Medulla oblongata (tissue), 1 donor: ENCODE measurements around the gene ZNF239.
"Not testable (repeated sequence)": the region's sequence is repeated elsewhere in the genome, so short reads cannot be mapped to it uniquely, and the experiment has no call there.

ENCODE experiments used
- DNase-seq: peaks from one replicate; pipeline ENCODE4 v3.0.0-alpha.2; 2015; ENCODE audit errors: extremely low spot score

The ZNF239 gene

DNA sequence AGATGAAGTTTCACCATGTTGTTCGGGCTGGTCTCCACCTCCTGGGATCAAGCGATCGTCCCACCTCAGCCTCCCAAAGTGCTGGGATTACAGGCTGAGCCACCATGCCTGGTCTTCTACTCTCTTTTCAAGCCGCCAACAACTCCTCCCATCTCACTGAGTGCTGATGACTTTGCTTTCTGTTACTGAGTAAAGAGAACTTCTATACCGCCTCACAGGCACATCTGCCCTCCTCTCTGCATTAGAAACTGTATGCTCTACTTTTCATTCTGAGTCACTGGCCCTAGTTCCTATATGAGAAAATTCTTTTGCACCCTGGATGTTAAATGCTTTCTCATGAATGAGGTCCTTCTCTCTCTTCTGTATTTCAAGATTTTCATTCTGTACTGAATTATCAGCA lies 2.2 kb upstream of the ZNF239 start:
- no peak for DNase-seq

DNA sequence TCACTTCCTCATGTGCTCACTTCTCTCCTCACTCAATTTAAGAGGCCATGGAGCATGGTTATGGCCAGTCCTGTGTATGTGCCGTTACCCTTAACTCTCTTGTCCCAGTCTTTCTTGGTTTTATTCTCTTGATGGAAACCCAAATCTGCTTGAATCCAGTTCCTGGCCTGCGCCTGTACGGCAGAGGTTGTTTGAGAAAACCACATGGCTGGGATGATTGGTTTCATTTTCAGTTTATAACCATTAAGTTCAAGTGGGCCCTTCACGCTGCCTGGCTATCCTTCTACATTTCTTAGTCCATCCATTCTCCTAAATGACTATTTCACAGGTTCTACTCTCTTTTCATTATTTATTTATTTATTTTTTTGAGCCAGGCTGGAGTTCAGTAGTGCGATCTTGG lies 1.6 kb upstream of the ZNF239 start:
- DNase-seq: no peak

DNA sequence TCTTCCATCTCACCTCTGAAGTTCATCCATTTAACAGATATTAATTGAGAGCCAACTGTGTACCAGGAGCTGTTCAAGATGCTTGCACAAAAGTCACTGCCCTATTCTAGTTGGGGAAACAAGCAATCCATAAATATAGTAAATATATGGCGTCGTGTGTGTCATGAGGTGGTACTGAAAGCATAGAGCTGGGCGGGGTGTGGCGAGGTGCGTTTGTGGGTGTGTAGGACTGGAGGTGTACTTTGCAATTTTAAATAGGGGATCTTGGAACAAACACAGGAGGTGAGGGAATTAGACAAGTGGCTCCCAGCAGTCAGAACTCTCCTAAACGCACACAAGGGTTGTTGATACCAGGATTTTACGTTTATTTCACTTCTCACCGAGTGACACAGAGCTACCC lies 490 bp upstream of the ZNF239 start:
- no peak for DNase-seq

DNA sequence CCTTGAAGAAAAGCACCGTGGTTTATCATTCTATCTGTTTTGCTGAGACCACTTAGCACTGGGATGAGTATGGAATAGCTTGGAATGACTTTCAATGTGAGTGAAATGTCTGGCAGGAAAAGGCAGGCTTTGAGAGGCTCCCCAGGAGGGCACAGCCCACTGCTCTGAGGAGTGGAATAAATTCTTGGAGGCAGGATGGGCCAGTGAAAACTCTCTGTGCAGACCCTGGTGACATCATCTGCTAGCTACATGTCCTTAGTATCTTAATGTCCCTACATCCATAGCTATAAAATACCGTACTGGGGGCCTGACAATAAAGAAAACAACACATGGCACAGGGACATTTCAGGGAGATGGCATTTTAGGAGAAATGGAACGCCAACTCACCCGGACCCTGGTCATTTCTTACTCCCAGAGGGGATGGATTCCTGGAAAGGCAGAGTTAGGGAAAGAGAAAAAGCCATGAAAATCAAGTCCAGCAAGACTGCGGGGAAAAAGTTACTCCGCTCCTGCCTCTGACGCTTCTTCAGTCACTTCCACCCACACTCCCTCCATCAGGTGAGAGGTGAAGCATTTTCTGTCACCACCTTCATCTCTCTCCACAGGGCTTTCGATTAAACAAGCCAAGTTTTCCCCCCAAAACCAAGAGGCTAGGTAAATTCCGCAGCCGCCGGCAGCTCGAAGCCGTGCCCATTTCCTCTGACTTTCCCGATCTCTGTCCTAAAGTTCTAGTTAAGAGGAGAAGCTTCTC lies 991 bp downstream of the ZNF239 start:
- DNase-seq: no peak

DNA sequence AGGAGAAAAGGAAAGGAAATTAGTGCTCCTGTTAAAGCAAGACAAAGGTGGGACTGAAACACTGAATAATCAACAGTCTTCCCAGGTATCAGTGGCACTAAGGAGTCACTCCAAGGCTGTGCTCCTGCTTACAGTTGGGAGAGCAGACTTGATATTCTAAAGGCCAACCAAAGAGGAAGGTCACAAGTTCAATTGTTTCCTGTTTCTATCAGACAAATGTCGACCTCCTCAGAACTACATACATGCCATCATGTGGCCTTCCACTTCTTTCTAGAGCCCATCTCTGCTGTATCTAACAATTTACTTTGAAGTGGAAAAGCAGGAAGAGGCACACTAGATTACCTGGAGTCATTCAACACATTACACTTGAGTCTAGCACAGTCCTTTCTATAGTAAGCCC lies 3.4 kb downstream of the ZNF239 start:
- no peak for DNase-seq

DNA sequence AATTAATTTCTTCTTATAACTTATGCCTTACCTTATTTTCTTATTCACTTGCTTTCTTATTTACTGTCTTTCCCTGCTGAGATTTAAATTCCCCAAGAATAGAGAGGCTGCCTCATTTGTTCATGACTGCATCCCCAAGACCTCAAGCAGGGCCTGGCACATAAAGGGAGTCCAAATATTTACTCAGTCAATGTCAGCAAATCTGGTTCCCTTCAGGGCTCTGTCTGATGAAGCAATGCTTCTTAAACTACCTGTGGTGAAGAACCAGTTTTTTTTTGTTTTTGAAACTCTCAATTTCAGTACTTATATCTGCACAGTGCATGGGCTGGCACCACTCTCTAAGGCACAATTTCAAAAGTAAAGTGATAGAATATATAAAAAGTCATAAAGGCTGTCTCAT lies 4.7 kb downstream of the ZNF239 start:
- no peak for DNase-seq

DNA sequence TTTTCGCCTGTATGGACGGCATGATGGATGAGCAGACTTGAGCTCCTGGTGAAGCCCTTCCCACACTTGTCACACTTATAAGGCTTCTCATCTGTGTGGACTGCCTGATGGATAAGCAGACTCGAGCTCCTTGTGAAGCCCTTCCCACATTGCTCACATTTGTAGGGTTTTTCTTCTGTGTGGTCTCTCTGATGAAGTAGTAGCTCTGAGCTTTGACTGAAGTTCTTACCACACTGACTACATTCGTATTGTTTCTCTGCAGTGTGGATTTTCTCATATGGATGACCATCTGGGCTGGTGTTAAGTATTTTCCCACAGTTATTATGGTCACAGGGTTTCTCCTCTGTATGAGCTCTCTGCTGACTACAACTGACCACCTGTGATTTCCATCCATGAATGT lies 17.2 kb downstream of the ZNF239 start:
- DNase-seq: no peak

DNA sequence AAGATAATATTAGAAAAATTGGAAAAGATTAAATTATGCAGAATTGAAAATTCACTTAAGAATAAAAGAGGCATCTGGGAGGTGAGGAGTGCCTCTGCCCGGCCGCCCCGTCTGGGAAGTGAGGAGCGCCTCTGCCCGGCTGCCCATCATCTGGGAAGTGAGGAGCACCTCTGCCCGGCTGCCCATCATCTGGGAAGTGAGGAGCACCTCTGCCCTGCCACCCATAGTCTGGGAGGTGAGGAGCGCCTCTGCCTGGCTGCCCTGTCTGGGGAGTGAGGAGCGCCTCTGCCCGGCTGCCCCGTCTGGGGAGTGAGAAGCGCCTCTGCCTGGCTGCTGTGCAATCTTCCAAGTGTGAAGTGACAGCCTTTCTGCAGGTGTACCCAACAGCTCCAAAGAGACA lies 30.7 kb downstream of the ZNF239 start:
- DNase-seq: not testable (repeated sequence)

DNA sequence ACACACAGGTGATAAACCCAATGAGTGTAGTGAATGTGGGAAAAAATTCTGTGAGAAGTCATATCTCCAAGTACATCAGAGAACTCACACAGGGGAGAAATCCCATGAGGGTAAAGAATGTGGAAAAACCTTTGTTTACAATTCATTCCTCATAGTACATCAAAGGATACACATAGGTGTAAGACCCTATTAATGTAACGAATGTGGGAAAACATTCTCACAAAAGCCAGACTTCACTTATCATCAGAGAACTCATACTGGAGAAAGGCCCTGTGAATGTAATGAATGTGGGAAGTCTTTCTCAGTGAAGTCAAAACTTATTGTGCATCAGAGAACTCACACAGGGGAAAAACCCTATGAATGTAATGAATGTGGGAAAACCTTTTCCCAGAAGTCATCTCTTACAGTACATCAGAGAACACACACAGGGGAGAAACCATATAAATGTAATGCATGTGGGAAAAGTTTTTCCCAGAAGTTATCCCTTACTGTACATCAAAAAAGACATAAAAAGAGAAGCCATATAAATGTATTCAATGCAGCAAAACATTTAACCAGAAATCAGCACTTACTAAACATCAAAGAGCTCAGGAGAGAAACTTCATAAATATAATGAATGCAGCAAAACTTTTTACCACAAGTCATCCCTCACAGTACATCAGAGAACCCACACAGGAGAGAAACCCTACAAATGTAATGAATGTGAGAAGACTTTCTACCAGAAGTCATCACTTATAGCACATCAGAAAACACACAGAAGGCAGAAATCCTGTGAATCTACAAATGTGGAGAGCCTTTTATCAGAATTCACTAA lies 49.8 kb downstream of the ZNF239 start:
- no peak for DNase-seq
